ENCODE results near the gene IGSF3.
A peak's percentile ranks its signal among the peaks of the same experiment; 100 is the strongest.
"Not testable (repeated sequence)": the region's sequence is repeated elsewhere in the genome, so short reads cannot be mapped to it uniquely, and the experiment has no call there.

The IGSF3 gene

DNA sequence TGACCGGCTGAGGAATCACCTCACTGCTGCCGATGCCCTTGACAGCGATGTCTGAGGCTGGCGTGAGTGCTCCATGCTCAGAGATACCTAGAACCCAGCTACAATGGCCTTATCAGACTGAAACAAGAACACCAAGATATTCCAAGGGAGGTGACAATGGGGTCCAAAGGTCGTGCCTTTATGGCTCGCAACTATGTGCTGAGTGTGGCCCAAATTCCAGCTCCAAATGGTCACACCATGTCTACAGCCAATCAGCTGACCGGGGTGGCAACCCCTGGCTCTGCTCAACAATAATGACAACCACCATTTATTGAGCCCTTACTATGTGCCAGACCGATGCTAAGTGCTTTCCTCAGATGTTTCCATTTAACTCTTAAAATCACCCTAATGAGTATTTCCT lies 20.3 kb downstream of the IGSF3 start:
- not testable (repeated sequence) for H3K27ac ChIP-seq (ENCODE audit: low read depth, low read length); H3K36me3 ChIP-seq (ENCODE audit: control insufficient read depth in 1 of 2, insufficient read depth in 2 of 2, low read length in 2 of 2); H3K9ac ChIP-seq (ENCODE audit: low read depth in 1 of 2, low read length in 2 of 2); H3K9me3 ChIP-seq (ENCODE audit: control insufficient read depth in 1 of 2, low read length in 2 of 2); H3K27me3 ChIP-seq (ENCODE audit: control insufficient read depth in 1 of 2, insufficient read depth in 2 of 2, low read length in 2 of 2)
- H3K4me3 ChIP-seq (ENCODE audit: low read depth in 1 of 2, low read length in 2 of 2), result peak overlapping the region in 1 of 2 donors; percentile 40
- peaks cover 7 to 17% of the 10 kb centered on the region in 2 donors for H3K4me1 ChIP-seq (ENCODE audit: control insufficient read depth in 1 of 2, insufficient read depth in 2 of 2, low read length in 2 of 2)

DNA sequence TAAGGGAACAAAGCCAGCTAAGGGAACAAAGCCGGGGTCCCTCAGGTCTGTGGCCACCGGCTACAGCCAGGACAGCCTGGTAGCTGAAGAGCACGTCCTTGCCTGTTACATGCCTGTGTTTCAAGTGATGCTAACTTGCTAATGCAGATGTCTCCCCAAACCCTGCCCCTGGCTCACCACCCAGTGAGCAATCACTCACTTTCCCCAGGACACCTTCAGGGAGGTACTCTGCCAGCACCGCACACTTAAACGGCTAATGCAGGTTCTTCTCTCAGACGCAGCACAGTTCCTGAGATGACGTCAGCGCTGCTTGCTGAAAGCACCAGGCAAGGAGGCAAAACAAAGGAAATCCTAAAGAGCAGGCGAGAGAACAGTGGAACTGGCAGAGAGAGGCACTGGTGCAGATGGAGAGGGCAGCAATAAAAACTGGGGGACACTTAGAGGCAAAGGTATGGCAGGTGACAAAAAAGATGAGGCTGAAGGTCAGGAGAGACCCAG lies 20.8 kb downstream of the IGSF3 start:
- H3K27me3 ChIP-seq (ENCODE audit: control insufficient read depth in 1 of 2, insufficient read depth in 2 of 2, low read length in 2 of 2); H3K27ac ChIP-seq (ENCODE audit: low read depth, low read length); H3K36me3 ChIP-seq (ENCODE audit: control insufficient read depth in 1 of 2, insufficient read depth in 2 of 2, low read length in 2 of 2); H3K9ac ChIP-seq (ENCODE audit: low read depth in 1 of 2, low read length in 2 of 2); H3K9me3 ChIP-seq (ENCODE audit: control insufficient read depth in 1 of 2, low read length in 2 of 2): not testable (repeated sequence)
- peaks cover 7 to 17% of the 10 kb centered on the region in 2 donors for H3K4me1 ChIP-seq (ENCODE audit: control insufficient read depth in 1 of 2, insufficient read depth in 2 of 2, low read length in 2 of 2)
- H3K4me3 ChIP-seq (ENCODE audit: low read depth in 1 of 2, low read length in 2 of 2), result peak overlapping the region in 1 of 2 donors; percentile 40

DNA sequence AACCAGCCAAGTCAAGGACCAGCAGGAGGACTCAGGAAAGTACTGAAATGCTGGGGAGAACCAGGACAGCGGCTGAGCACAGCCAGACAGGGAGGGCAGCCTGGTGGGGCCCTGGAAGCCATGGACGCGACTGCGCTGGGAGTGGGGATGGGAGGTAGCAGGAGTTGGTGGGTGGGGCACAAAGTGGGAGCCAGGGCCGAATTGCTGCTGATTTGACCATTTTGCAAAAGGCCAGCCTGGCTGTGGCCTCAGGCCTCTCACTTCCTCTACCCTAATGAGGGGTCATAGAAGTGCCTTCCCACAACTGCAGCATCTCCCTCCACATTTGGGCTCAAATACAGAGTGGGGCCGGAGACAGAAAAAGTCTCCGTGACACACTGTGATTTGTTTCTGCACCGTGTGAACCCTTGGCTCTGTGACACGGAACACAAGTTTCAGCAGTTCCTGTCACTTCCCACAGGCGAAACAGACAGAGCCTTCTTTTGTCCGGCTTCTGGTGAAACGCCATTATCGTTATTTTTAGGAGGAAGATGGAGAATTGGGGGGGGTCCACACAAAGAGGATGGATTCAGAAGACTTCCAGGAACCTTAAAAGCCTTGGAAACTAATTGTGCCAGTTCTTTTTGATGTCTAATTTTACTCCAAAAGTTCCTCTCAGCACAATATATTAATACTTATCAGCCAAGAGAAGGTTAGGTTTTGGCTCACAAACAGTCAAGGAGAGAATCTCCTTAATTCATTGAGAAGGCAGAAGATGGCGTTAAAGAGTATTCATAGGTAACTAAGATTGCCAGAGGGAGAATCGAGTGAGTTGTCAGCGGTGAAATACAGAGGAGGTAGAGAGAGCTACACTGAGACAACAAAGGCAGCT lies 21.5 kb downstream of the IGSF3 start:
- H3K4me3 ChIP-seq (ENCODE audit: low read depth in 1 of 2, low read length in 2 of 2); H3K27ac ChIP-seq (ENCODE audit: low read depth, low read length); H3K36me3 ChIP-seq (ENCODE audit: control insufficient read depth in 1 of 2, insufficient read depth in 2 of 2, low read length in 2 of 2); H3K9ac ChIP-seq (ENCODE audit: low read depth in 1 of 2, low read length in 2 of 2); H3K27me3 ChIP-seq (ENCODE audit: control insufficient read depth in 1 of 2, insufficient read depth in 2 of 2, low read length in 2 of 2); H3K9me3 ChIP-seq (ENCODE audit: control insufficient read depth in 1 of 2, low read length in 2 of 2): not testable (repeated sequence)
- peaks cover 7 to 17% of the 10 kb centered on the region in 2 donors for H3K4me1 ChIP-seq (ENCODE audit: control insufficient read depth in 1 of 2, insufficient read depth in 2 of 2, low read length in 2 of 2)

GRCh38 chr1:116644993-116645392 lies 22.5 kb downstream of the IGSF3 start:
- not testable (repeated sequence) for H3K9ac ChIP-seq (ENCODE audit: low read depth in 1 of 2, low read length in 2 of 2); H3K36me3 ChIP-seq (ENCODE audit: control insufficient read depth in 1 of 2, insufficient read depth in 2 of 2, low read length in 2 of 2); H3K27me3 ChIP-seq (ENCODE audit: control insufficient read depth in 1 of 2, insufficient read depth in 2 of 2, low read length in 2 of 2); H3K4me3 ChIP-seq (ENCODE audit: low read depth in 1 of 2, low read length in 2 of 2); H3K9me3 ChIP-seq (ENCODE audit: control insufficient read depth in 1 of 2, low read length in 2 of 2); H3K27ac ChIP-seq (ENCODE audit: low read depth, low read length)
- H3K4me1 ChIP-seq (ENCODE audit: control insufficient read depth in 1 of 2, insufficient read depth in 2 of 2, low read length in 2 of 2), result peaks cover 7 to 17% of the 10 kb centered on the region in 2 donors

- not testable (repeated sequence) for H3K9ac ChIP-seq (ENCODE audit: low read depth in 1 of 2, low read length in 2 of 2); H3K27me3 ChIP-seq (ENCODE audit: control insufficient read depth in 1 of 2, insufficient read depth in 2 of 2, low read length in 2 of 2); H3K9me3 ChIP-seq (ENCODE audit: control insufficient read depth in 1 of 2, low read length in 2 of 2); H3K4me3 ChIP-seq (ENCODE audit: low read depth in 1 of 2, low read length in 2 of 2); H3K27ac ChIP-seq (ENCODE audit: low read depth, low read length); H3K36me3 ChIP-seq (ENCODE audit: control insufficient read depth in 1 of 2, insufficient read depth in 2 of 2, low read length in 2 of 2)
- H3K4me1 ChIP-seq (ENCODE audit: control insufficient read depth in 1 of 2, insufficient read depth in 2 of 2, low read length in 2 of 2), result peaks cover 7 to 17% of the 10 kb centered on the region in 2 donors
Measured at GRCh38 chr1:116644096-116644495, 23.4 kb downstream of the IGSF3 start.

- not testable (repeated sequence) for H3K36me3 ChIP-seq (ENCODE audit: control insufficient read depth in 1 of 2, insufficient read depth in 2 of 2, low read length in 2 of 2); H3K9me3 ChIP-seq (ENCODE audit: control insufficient read depth in 1 of 2, low read length in 2 of 2); H3K27me3 ChIP-seq (ENCODE audit: control insufficient read depth in 1 of 2, insufficient read depth in 2 of 2, low read length in 2 of 2); H3K27ac ChIP-seq (ENCODE audit: low read depth, low read length); H3K9ac ChIP-seq (ENCODE audit: low read depth in 1 of 2, low read length in 2 of 2); H3K4me3 ChIP-seq (ENCODE audit: low read depth in 1 of 2, low read length in 2 of 2)
- H3K4me1 ChIP-seq (ENCODE audit: control insufficient read depth in 1 of 2, insufficient read depth in 2 of 2, low read length in 2 of 2), result peaks cover 0 to 17% of the 10 kb centered on the region in 2 donors
Measured at GRCh38 chr1:116643281-116643751, 24.2 kb downstream of the IGSF3 start.

DNA sequence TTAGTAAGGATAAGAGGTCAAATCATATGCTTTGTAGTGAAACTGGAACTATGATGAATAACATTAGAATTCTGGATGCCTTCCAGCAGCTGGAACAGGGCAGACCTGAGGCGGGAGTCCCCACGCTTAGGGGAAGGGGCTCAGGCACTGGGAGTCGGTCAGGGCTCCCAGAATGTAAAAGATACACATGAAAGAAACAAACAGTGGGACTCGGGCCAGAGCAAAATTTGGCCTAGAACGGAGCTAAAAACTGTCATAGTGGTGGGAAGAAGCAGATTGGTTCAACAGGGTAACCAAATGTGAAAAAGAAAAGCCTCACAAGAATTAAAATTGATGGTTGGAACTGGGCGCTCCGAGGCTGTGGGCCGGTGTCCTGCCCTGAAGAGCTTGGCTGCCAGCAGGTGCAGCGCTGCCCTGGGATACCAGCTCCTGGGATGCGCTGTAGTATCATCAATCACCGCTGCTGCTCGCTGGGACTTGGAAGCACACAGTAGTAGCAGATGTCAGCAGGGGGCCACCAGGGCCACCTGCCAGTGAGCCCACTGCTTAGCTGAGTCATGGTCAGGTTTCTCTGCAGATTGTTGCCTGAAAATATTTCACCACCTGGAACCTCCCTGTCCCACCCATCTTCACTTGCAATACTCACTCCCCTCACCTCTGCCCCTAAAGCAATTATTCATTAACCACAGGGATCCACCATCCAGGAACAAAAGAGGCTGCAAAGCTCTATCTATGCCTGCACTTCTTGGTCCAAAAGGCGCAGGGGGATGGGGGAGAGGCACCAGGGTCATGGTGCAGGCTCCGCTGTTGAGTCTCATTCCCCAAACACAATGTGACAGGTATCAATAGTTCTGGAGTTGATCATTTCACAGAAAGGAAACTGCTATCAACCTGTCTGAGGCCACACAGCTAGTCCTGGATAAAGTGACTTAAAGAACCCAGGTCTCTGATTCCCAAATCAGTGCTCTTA lies 24.9 kb downstream of the IGSF3 start:
- H3K9ac ChIP-seq (ENCODE audit: low read depth in 1 of 2, low read length in 2 of 2); H3K36me3 ChIP-seq (ENCODE audit: control insufficient read depth in 1 of 2, insufficient read depth in 2 of 2, low read length in 2 of 2); H3K27me3 ChIP-seq (ENCODE audit: control insufficient read depth in 1 of 2, insufficient read depth in 2 of 2, low read length in 2 of 2); H3K9me3 ChIP-seq (ENCODE audit: control insufficient read depth in 1 of 2, low read length in 2 of 2); H3K27ac ChIP-seq (ENCODE audit: low read depth, low read length); H3K4me3 ChIP-seq (ENCODE audit: low read depth in 1 of 2, low read length in 2 of 2): not testable (repeated sequence)
- peaks cover 0 to 17% of the 10 kb centered on the region in 2 donors for H3K4me1 ChIP-seq (ENCODE audit: control insufficient read depth in 1 of 2, insufficient read depth in 2 of 2, low read length in 2 of 2)

DNA sequence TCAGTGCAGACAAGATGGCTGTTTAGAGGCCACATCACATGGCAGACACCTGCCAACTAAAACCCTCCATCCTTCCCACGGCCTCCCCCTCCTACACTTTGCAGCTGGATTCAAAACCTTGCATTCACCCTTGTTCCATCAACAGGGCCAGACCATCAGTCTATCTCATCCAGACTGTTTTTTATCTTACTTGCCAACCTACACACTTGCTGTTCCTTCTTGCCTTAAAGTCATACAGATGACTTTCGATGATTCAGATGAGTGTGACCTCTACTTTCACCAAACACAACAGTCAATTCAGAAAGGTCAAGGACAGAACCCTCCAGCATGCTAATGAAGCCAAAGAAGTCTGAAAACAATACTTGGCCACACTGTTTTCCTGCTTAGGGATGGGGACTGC lies 29.9 kb downstream of the IGSF3 start:
- not testable (repeated sequence) for H3K4me1 ChIP-seq (ENCODE audit: control insufficient read depth in 1 of 2, insufficient read depth in 2 of 2, low read length in 2 of 2); H3K9me3 ChIP-seq (ENCODE audit: control insufficient read depth in 1 of 2, low read length in 2 of 2); H3K36me3 ChIP-seq (ENCODE audit: control insufficient read depth in 1 of 2, insufficient read depth in 2 of 2, low read length in 2 of 2); H3K27me3 ChIP-seq (ENCODE audit: control insufficient read depth in 1 of 2, insufficient read depth in 2 of 2, low read length in 2 of 2); H3K9ac ChIP-seq (ENCODE audit: low read depth in 1 of 2, low read length in 2 of 2); H3K4me3 ChIP-seq (ENCODE audit: low read depth in 1 of 2, low read length in 2 of 2); H3K27ac ChIP-seq (ENCODE audit: low read depth, low read length)

GRCh38 chr1:116636584-116636983 lies 30.9 kb downstream of the IGSF3 start:
- not testable (repeated sequence) for H3K27ac ChIP-seq (ENCODE audit: low read depth, low read length); H3K27me3 ChIP-seq (ENCODE audit: control insufficient read depth in 1 of 2, insufficient read depth in 2 of 2, low read length in 2 of 2); H3K4me1 ChIP-seq (ENCODE audit: control insufficient read depth in 1 of 2, insufficient read depth in 2 of 2, low read length in 2 of 2)

GRCh38 chr1:116634386-116634785 lies 33.1 kb downstream of the IGSF3 start:
- H3K9me3 ChIP-seq (ENCODE audit: control insufficient read depth in 1 of 2, low read length in 2 of 2); H3K36me3 ChIP-seq (ENCODE audit: control insufficient read depth in 1 of 2, insufficient read depth in 2 of 2, low read length in 2 of 2); H3K27me3 ChIP-seq (ENCODE audit: control insufficient read depth in 1 of 2, insufficient read depth in 2 of 2, low read length in 2 of 2); H3K4me3 ChIP-seq (ENCODE audit: low read depth in 1 of 2, low read length in 2 of 2); H3K27ac ChIP-seq (ENCODE audit: low read depth, low read length); H3K9ac ChIP-seq (ENCODE audit: low read depth in 1 of 2, low read length in 2 of 2); H3K4me1 ChIP-seq (ENCODE audit: control insufficient read depth in 1 of 2, insufficient read depth in 2 of 2, low read length in 2 of 2): not testable (repeated sequence)

More at GRCh38 chr1:116636584-116636983, 30.9 kb downstream of the IGSF3 start:
- not testable (repeated sequence) for H3K36me3 ChIP-seq (ENCODE audit: control insufficient read depth in 1 of 2, insufficient read depth in 2 of 2, low read length in 2 of 2); H3K9me3 ChIP-seq (ENCODE audit: control insufficient read depth in 1 of 2, low read length in 2 of 2); H3K4me3 ChIP-seq (ENCODE audit: low read depth in 1 of 2, low read length in 2 of 2); H3K9ac ChIP-seq (ENCODE audit: low read depth in 1 of 2, low read length in 2 of 2)

Measured in duodenal mucosa (tissue), 2 donors.